GM04503 (cell line): ENCODE results near the gene RASSF4.

ENCODE experiments used
- DNase-seq: peaks from one replicate; pipeline ENCODE4 v3.0.0-alpha.2; 2012; ENCODE audit warnings: low read depth

Gene RASSF4

GRCh38 chr10:44948642-44949041, 11.0 kb upstream of the RASSF4 start:
- no peak for DNase-seq

- DNase-seq = no peak
Observed at GRCh38 chr10:44949127-44949802, 10.3 kb upstream of the RASSF4 start.

GRCh38 chr10:44949915-44950314, 9.7 kb upstream of the RASSF4 start:
- DNase-seq = no peak

DNA sequence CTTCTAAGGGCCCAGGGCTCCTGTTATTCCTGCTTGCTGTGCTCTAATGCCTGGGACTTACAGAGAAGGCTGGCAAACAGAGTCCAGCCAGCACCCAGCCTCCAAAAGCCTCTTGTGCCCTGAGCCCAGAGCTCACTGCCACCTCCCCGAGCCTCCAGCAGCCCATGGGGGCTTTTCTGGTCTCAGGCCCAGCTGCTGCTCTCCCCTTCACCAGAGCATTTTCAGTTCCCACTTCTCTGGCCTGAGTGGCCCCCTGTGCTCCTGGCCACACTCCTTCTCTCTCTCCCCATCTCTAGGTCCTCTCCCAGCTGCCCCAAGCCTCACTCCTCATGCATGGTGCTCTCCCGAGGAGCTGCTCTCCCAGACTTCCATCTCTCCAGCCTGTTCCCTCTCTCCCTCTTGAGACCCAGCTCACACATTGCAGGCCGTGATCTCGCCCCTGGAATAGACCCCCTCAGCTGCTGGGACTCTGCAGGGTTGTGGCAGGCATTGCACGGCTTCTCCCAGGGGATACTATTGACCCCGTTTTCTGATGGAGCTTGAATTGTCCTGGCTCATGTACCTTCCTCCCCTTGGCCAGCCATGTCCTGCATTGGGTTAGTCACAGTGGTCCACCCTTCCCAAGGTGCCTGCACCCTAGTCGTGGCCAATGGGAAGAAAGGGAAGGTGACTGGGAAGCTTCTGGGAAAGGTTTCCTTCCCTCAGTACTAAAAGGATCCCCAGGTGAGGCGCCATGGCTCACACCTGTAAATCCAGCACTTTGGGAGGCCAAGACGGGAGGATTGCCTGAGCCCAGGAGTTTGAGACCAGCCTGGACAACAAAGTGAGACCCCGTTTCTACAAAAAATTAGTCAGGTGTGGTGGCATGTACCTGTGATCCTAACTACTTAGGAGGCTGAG, 9.0 kb upstream of the RASSF4 start:
- DNase-seq = no peak

GRCh38 chr10:44951576-44952226, 7.9 kb upstream of the RASSF4 start:
- DNase-seq = no peak

DNA sequence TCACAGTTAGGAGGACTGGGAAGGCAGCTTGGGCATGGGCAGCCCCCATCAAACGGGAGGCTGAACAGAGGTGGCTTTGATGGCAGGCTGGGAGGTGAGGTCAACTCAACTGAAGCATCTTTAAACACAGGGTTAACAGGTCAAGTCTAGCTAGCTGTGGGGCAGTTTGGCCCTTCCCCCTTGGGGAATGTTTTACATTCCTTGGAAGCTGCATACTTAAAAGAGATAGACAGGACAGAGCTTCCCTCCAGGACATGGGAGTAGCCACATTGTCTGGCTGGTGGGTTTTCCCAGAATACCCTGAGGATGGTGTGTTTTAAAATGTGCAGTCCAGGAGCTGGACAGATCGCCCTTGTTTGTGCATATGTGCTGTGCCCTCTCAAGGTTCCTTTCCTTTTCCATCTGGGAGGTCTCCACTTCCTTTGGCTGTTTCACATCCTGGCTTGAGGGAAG, 6.8 kb upstream of the RASSF4 start:
- DNase-seq = no peak

DNA sequence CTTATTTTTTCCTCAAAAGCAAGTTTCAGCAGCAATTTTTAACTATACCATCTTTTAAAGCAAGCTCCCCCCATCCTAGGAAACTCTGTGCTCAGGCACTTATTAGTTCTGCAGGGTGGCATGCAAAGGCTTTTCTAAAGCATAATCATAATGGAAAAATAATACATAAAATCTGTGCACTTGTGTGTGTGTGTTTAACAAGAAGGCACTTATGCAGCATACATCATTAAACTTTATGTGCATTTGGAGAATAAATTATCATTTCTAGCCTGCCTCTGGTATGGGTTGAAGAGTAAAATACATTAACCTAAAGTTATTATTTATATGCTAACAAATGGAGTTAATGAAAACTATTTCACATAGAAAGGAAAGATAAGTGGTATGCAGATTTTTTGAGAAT, 5.6 kb upstream of the RASSF4 start:
- DNase-seq = no peak

- DNase-seq = no peak
Observed at GRCh38 chr10:44954962-44955361, 4.6 kb upstream of the RASSF4 start.

DNA sequence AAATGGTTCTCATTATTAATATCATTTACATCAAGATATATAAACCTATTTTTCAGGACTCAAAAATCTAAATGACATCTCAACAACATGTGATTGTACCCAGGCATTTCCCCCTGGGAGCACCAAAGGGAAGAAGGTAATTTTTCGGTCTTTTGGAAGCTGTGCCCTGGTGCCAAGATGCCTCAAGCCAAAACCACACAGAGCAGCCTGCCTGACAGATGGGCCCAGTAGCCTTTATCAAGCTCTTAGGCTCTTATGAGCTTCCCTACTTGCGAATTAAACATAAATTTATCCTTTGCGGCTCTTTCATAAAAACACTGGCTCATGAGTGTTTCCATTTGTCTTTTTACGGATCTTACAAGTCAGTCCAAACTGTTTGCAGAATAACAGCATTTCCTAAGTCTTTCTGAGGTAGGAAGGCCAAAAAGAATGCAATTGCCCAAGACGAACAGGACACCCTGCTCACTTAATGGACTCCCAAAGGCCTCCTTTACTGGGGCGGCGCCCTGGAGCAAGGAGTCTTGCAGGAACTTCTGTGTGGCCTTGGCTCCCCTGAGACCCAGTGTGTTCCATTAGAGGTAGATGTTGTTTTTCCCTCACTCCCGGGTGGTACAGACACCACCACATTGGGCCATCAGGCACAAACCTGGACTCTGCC, 4.1 kb upstream of the RASSF4 start:
- no peak for DNase-seq

GRCh38 chr10:44956226-44956625, 3.4 kb upstream of the RASSF4 start:
- no peak for DNase-seq

DNA sequence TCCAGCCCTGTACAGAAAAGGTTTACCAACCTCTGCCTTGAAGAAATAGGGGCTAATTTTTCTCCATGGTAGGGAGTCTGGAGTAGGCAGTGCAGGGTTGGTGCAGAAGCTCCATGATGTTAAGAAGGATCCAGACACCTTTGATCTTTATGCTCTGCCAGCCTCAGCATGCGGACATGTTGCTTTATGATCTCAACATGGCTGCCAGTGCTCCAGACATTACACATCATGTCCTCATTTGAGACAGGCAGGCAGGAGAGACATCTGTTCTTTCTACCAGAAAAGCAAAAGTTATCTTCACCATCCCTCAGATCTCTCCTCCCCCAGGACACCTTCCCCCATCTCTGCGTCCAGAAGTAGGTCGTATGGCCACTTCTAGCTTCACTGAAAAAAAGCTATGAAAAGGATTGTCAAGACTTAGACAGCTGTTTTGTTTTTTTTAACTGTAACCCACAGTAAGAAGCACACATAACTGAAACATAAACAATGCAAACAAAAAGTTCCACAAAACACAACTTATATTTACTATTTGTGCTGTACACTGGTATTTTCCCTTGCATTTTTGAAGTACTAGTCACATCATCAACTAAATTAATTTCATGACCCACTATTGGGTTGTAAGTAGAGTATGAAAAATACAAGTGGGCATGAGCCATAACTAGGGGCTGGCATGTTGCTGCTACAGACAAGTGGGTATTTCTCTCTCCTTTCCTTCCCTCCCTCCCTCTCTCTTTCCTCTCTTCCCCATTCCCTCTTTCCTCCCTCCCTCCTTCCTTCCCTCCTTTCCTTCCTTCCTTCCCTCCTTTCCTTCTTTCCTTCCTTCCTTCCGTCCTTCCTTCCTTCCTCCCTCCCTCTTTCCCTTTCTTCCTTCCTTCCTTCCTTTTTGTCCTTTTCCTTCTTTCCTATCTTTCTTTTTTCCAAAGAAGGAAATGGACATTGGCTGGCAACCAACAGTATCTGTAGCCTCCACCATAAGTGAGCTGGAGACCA, 2.6 kb upstream of the RASSF4 start:
- DNase-seq = no peak

DNA sequence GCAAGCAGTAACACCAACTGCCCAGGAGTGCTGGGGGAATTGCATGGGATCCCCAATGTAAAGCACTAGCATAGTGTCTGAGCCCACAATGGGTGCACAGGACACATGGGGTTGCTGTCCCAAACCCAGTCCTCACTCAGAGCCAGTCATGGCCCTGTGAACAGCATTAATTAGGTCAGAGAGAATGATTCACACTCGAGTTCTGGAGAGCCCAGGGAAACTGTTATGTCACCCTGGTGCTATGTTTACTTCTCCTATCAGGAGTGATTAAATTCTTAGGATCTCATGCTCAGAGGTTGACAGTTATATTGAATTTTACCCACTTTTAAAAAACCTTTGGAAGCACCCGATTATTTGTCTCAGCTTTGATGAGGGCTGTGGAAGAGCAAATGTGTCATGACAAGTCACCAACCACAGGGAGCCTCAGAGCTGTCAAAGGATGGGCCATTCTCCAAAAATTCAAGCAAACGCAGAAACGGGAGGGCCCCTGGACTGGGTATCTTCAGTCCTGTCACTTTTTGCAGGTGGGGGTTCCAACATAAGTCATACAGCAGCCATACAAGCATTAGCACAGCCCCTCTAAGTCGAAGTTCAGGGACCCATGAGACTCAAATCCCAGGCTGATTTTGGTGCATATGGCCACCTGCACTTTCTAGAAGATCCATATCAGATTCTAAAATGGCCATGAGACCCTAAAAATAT, 1.3 kb upstream of the RASSF4 start:
- DNase-seq = peak; percentile 37

GRCh38 chr10:44958898-44959246, 730 bp upstream of the RASSF4 start:
- DNase-seq = no peak

GRCh38 chr10:44960088-44960460, 472 bp downstream of the RASSF4 start:
- DNase-seq = no peak

DNA sequence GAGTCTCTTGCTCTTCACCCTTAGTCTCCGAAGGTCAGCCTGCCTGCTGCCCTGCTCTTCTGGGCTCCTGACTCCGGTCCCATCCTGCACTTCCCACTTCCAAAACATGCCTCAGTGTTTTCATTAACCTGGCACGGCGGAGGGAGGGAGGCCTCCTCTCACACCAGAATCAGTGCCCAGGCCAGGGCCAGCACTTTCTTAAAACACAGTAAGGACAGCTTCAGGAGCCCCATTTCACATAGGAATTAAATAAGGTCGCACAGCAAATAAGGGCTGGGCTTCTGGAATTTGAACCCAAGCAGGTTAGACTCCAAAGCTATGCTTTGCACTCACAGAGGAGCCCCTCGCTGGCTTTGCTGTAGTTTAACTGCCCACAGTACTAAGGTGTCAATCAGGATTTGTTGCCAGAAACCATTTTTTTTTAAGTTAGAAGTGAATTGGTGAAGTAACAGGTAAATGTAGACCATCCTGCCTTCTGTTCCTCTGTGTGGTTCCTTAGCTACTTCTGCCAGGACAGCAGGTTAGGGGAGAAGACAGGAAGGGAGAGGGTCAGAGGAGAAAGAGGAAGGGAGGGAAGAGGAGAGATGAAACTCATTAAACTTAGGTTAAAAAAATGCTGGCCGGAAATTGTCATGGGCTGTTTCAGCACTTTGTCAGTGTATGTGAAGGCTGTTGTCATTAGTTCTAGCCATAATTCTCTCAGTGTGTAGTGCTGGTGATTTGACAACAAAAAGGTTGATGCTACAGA, 1.1 kb downstream of the RASSF4 start:
- no peak for DNase-seq

DNA sequence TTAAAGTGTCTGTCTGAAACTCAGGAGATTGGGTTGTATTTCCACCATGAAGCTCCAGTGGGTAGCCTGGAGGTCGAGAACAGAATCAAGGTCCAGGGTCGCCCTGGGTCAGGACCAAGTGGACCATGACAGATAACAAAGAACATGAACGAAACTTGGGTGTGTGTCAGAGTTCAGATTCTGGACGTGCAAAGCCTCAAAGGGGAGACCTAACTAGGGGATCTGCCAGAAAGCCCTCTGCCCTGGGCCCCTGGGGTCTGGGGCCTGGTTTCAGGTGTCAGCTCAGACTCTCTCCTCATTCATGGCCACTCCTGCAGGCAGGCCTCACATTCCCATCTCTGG, 1.6 kb downstream of the RASSF4 start:
- DNase-seq = no peak

DNA sequence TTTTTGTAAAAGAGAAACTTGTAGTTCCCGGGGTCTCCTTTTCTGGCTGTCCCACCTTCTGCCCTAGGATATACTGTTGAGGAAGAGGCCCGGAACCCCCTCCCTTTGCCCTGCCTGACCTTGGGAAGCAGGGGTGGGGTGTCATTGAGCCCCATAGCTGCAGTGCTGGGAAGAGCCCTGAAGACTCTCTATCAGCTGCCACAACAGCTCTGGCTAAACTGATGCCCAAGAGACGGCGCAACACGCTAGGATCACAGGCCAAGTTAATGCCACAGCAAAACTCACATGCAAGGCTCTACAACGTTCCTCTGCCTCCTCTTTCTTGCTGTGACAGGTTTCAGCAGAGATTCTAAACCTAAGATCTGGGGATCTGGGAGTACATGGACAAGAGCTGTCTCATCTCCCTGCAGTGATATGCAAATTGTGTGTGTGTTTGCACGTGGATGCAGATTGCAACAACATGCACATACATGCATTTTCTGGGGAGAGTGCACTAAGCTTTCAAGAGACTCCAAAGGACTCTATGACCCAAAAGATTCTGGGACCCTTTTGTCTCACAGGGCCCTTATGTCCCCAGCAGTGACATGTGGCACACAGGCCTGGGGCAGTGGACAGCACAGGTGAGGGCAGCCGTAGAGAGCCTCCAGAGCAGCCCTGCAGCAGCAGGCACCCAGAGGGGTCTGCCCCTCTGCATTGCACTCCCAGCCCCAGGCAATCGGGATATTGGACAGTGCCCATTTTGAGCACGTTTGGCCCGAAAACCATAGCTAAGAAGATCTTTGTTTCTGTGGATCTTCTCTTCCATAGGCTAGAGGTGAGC, 2.5 kb downstream of the RASSF4 start:
- no peak for DNase-seq

GRCh38 chr10:44962870-44963738, 3.5 kb downstream of the RASSF4 start:
- no peak for DNase-seq
